Measurements from ENCODE around the gene STX8. TPM values are rescaled to one million over a fixed set of nuclear protein-coding genes. Genes with fewer than 3 reads are reported as not detected.
"Not testable (repeated sequence)": the region's sequence is repeated elsewhere in the genome, so short reads cannot be mapped to it uniquely, and the experiment has no call there.

STX8 gene
- 75.8 TPM for total RNA-seq
- 60.5 TPM for polyA plus RNA-seq
- long read RNA-seq, donor 1, partial matches to known transcripts: 0 of 2 reads
- long read RNA-seq, donor 1, other reads (novel, unspliced or antisense): 0 of 2 reads
- long read RNA-seq, donor 2: 0 reads
- long read RNA-seq, donor 3, transcript STX8-201 (8 exons, 1,246 nt): major isoform, 24 of 47 reads
- long read RNA-seq, donor 3, partial matches to known transcripts: 21 of 47 reads
- long read RNA-seq, donor 3, other reads (novel, unspliced or antisense): 0 of 47 reads
- long read RNA-seq, donor 4, transcript STX8-201 (8 exons, 1,246 nt): major isoform, 9 of 10 reads
- long read RNA-seq, donor 4, partial matches to known transcripts: 0 of 10 reads
- long read RNA-seq, donor 4, other reads (novel, unspliced or antisense): 0 of 10 reads
- long read RNA-seq, donor 5, transcript STX8-201 (8 exons, 1,246 nt): major isoform, 28 of 51 reads
- long read RNA-seq, donor 5, partial matches to known transcripts: 20 of 51 reads
- long read RNA-seq, donor 5, other reads (novel, unspliced or antisense): 0 of 51 reads
- long read RNA-seq, donor 6, transcript STX8-201 (8 exons, 1,246 nt): major isoform, 10 of 11 reads
- long read RNA-seq, donor 6, partial matches to known transcripts: 0 of 11 reads
- long read RNA-seq, donor 6, other reads (novel, unspliced or antisense): 0 of 11 reads
- long read RNA-seq, donor 7, transcript STX8-201 (8 exons, 1,246 nt): major isoform, 19 of 32 reads
- long read RNA-seq, donor 7, partial matches to known transcripts: 10 of 32 reads
- long read RNA-seq, donor 7, other reads (novel, unspliced or antisense): 0 of 32 reads
- long read RNA-seq, donor 8, transcript STX8-201 (8 exons, 1,246 nt): major isoform, 11 of 12 reads
- long read RNA-seq, donor 8, partial matches to known transcripts: 0 of 12 reads
- long read RNA-seq, donor 8, other reads (novel, unspliced or antisense): 0 of 12 reads
- long read RNA-seq, donor 9, transcript STX8-201 (8 exons, 1,246 nt): major isoform, 11 of 11 reads
- long read RNA-seq, donor 9, partial matches to known transcripts: 0 of 11 reads
- long read RNA-seq, donor 9, other reads (novel, unspliced or antisense): 0 of 11 reads
- long read RNA-seq, donor 10, transcript STX8-201 (8 exons, 1,246 nt): major isoform, 12 of 13 reads
- long read RNA-seq, donor 10, partial matches to known transcripts: 0 of 13 reads
- long read RNA-seq, donor 10, other reads (novel, unspliced or antisense): 0 of 13 reads

GRCh38 chr17:9575381-9576101 is at the start of gene STX8:
STX8 (minus strand) TSS chr17:9575820; CDS start chr17:9575808, 12 bp downstream.
- Histone ChIP-seq H3K36me3 (ENCODE audit: control insufficient read depth in 2 of 2, insufficient read depth in 2 of 2, low read length in 1 of 2) (no peaks in the 10 kb centered on the region), H3K27me3 (ENCODE audit: control insufficient read depth in 2 of 2, insufficient read depth in 1 of 2, low read length in 1 of 2) (peaks cover 0 to 2% of the 10 kb centered on the region in 2 donors), H3K4me1 (ENCODE audit: control insufficient read depth in 2 of 2, insufficient read depth in 2 of 2, low read length in 2 of 2) (peaks cover 5 to 10% of the 10 kb centered on the region in 2 donors), H3K4me3 (ENCODE audit: low read length in 2 of 2) (peak within 1 kb of the TSS; percentile 80 to 88), H3K9me3 (ENCODE audit: control insufficient read depth in 2 of 2, insufficient read depth in 1 of 2, low read length in 1 of 2) (no peaks in the 10 kb centered on the region), H3K27ac (ENCODE audit: low read depth in 1 of 2, low read length in 1 of 2) (peak within 1 kb of the TSS in 1 of 2 donors; percentile 52)
- under 1% methylated on average over 42 of the region's 42 CpGs for WGBS
- peak in 8 of 9 donors; percentile 49 to 86 (median 64) for DNase-seq (ENCODE audit: low read depth in 6 of 9, low spot score in 9 of 9)

GRCh38 chr17:9622961-9623360 is 47.3 kb upstream of the STX8 start:
- no peak overlapping the region for H3K27ac ChIP-seq (ENCODE audit: low read depth in 1 of 2, low read length in 1 of 2)
- H3K9me3 ChIP-seq (ENCODE audit: control insufficient read depth in 2 of 2, insufficient read depth in 1 of 2, low read length in 1 of 2): no peaks in the 10 kb centered on the region
- H3K36me3 ChIP-seq (ENCODE audit: control insufficient read depth in 2 of 2, insufficient read depth in 2 of 2, low read length in 1 of 2): no peaks in the 10 kb centered on the region
- DNase-seq (ENCODE audit: low read depth in 6 of 9, low spot score in 9 of 9): no peak
- no peak overlapping the region for H3K4me3 ChIP-seq (ENCODE audit: low read length in 2 of 2)
- H3K27me3 ChIP-seq (ENCODE audit: control insufficient read depth in 2 of 2, insufficient read depth in 1 of 2, low read length in 1 of 2): no peaks in the 10 kb centered on the region
- H3K4me1 ChIP-seq (ENCODE audit: control insufficient read depth in 2 of 2, insufficient read depth in 2 of 2, low read length in 2 of 2): no peaks in the 10 kb centered on the region

- Histone ChIP-seq H3K9me3 (ENCODE audit: control insufficient read depth in 2 of 2, insufficient read depth in 1 of 2, low read length in 1 of 2) (no peaks in the 10 kb centered on the region), H3K27ac (ENCODE audit: low read depth in 1 of 2, low read length in 1 of 2) (no peak overlapping the region), H3K4me1 (ENCODE audit: control insufficient read depth in 2 of 2, insufficient read depth in 2 of 2, low read length in 2 of 2) (no peaks in the 10 kb centered on the region), H3K4me3 (ENCODE audit: low read length in 2 of 2) (no peak overlapping the region), H3K36me3 (ENCODE audit: control insufficient read depth in 2 of 2, insufficient read depth in 2 of 2, low read length in 1 of 2) (no peaks in the 10 kb centered on the region), H3K27me3 (ENCODE audit: control insufficient read depth in 2 of 2, insufficient read depth in 1 of 2, low read length in 1 of 2) (no peaks in the 10 kb centered on the region)
- 46% methylated on average over 2 of the region's 2 CpGs for WGBS
- no peak for DNase-seq (ENCODE audit: low read depth in 6 of 9, low spot score in 9 of 9)
Observed at GRCh38 chr17:9615486-9615885, 39.9 kb upstream of the STX8 start.

GRCh38 chr17:9612006-9612405 is 36.4 kb upstream of the STX8 start:
- no peaks in the 10 kb centered on the region for H3K4me1 ChIP-seq (ENCODE audit: control insufficient read depth in 2 of 2, insufficient read depth in 2 of 2, low read length in 2 of 2)
- no peak for DNase-seq (ENCODE audit: low read depth in 6 of 9, low spot score in 9 of 9)
- H3K9me3 ChIP-seq (ENCODE audit: control insufficient read depth in 2 of 2, insufficient read depth in 1 of 2, low read length in 1 of 2): no peaks in the 10 kb centered on the region
- H3K36me3 ChIP-seq (ENCODE audit: control insufficient read depth in 2 of 2, insufficient read depth in 2 of 2, low read length in 1 of 2): no peaks in the 10 kb centered on the region
- no peak overlapping the region for H3K27ac ChIP-seq (ENCODE audit: low read depth in 1 of 2, low read length in 1 of 2)
- no peaks in the 10 kb centered on the region for H3K27me3 ChIP-seq (ENCODE audit: control insufficient read depth in 2 of 2, insufficient read depth in 1 of 2, low read length in 1 of 2)
- H3K4me3 ChIP-seq (ENCODE audit: low read length in 2 of 2): no peak overlapping the region
- WGBS: 87% methylated on average over 9 of the region's 9 CpGs

- Histone ChIP-seq H3K27me3 (ENCODE audit: control insufficient read depth in 2 of 2, insufficient read depth in 1 of 2, low read length in 1 of 2) (no peaks in the 10 kb centered on the region), H3K36me3 (ENCODE audit: control insufficient read depth in 2 of 2, insufficient read depth in 2 of 2, low read length in 1 of 2) (no peaks in the 10 kb centered on the region), H3K27ac (ENCODE audit: low read depth in 1 of 2, low read length in 1 of 2) (no peak overlapping the region), H3K9me3 (ENCODE audit: control insufficient read depth in 2 of 2, insufficient read depth in 1 of 2, low read length in 1 of 2) (no peaks in the 10 kb centered on the region), H3K4me1 (ENCODE audit: control insufficient read depth in 2 of 2, insufficient read depth in 2 of 2, low read length in 2 of 2) (no peaks in the 10 kb centered on the region), H3K4me3 (ENCODE audit: low read length in 2 of 2) (no peak overlapping the region)
- DNase-seq (ENCODE audit: low read depth in 6 of 9, low spot score in 9 of 9): no peak
- WGBS: 95% methylated on average over 2 of the region's 2 CpGs
Observed at GRCh38 chr17:9611557-9611956, 35.9 kb upstream of the STX8 start.

GRCh38 chr17:9607058-9607457 is 31.4 kb upstream of the STX8 start:
- not testable (repeated sequence) for H3K4me3 ChIP-seq (ENCODE audit: low read length in 2 of 2); H3K27ac ChIP-seq (ENCODE audit: low read depth in 1 of 2, low read length in 1 of 2); H3K27me3 ChIP-seq (ENCODE audit: control insufficient read depth in 2 of 2, insufficient read depth in 1 of 2, low read length in 1 of 2); DNase-seq (ENCODE audit: low read depth in 6 of 9, low spot score in 9 of 9); H3K9me3 ChIP-seq (ENCODE audit: control insufficient read depth in 2 of 2, insufficient read depth in 1 of 2, low read length in 1 of 2); H3K4me1 ChIP-seq (ENCODE audit: control insufficient read depth in 2 of 2, insufficient read depth in 2 of 2, low read length in 2 of 2); H3K36me3 ChIP-seq (ENCODE audit: control insufficient read depth in 2 of 2, insufficient read depth in 2 of 2, low read length in 1 of 2)
- WGBS: 75% methylated on average over 5 of the region's 5 CpGs

GRCh38 chr17:9606453-9606852 is 30.8 kb upstream of the STX8 start:
- H3K9me3 ChIP-seq (ENCODE audit: control insufficient read depth in 2 of 2, insufficient read depth in 1 of 2, low read length in 1 of 2): no peaks in the 10 kb centered on the region
- H3K27ac ChIP-seq (ENCODE audit: low read depth in 1 of 2, low read length in 1 of 2): no peak overlapping the region
- no peaks in the 10 kb centered on the region for H3K4me1 ChIP-seq (ENCODE audit: control insufficient read depth in 2 of 2, insufficient read depth in 2 of 2, low read length in 2 of 2)
- no peaks in the 10 kb centered on the region for H3K27me3 ChIP-seq (ENCODE audit: control insufficient read depth in 2 of 2, insufficient read depth in 1 of 2, low read length in 1 of 2)
- no peak for DNase-seq (ENCODE audit: low read depth in 6 of 9, low spot score in 9 of 9)
- no peak overlapping the region for H3K4me3 ChIP-seq (ENCODE audit: low read length in 2 of 2)
- WGBS: 97% methylated on average over 6 of the region's 6 CpGs
- no peaks in the 10 kb centered on the region for H3K36me3 ChIP-seq (ENCODE audit: control insufficient read depth in 2 of 2, insufficient read depth in 2 of 2, low read length in 1 of 2)

GRCh38 chr17:9604583-9604982 is 29.0 kb upstream of the STX8 start:
- H3K4me3 ChIP-seq (ENCODE audit: low read length in 2 of 2); H3K27ac ChIP-seq (ENCODE audit: low read depth in 1 of 2, low read length in 1 of 2); H3K27me3 ChIP-seq (ENCODE audit: control insufficient read depth in 2 of 2, insufficient read depth in 1 of 2, low read length in 1 of 2); H3K36me3 ChIP-seq (ENCODE audit: control insufficient read depth in 2 of 2, insufficient read depth in 2 of 2, low read length in 1 of 2); H3K4me1 ChIP-seq (ENCODE audit: control insufficient read depth in 2 of 2, insufficient read depth in 2 of 2, low read length in 2 of 2); DNase-seq (ENCODE audit: low read depth in 6 of 9, low spot score in 9 of 9); H3K9me3 ChIP-seq (ENCODE audit: control insufficient read depth in 2 of 2, insufficient read depth in 1 of 2, low read length in 1 of 2): not testable (repeated sequence)
- 97% methylated on average over 5 of the region's 5 CpGs for WGBS

Data from thymus (tissue), 14 donors.